GM18517 (cell line): ENCODE data around the gene PBX3.
A peak's percentile ranks its signal among the peaks of the same experiment; 100 is the strongest.

Experiments
- ATAC-seq: cut with Tn5 transposase; IDR thresholded peaks from one replicate; pipeline ENCODE4 v1.9.1; 2021; ENCODE audit warnings: mild to moderate bottlenecking, moderate library complexity; ENCODE audit not compliant: unreplicated experiment

Gene PBX3

DNA sequence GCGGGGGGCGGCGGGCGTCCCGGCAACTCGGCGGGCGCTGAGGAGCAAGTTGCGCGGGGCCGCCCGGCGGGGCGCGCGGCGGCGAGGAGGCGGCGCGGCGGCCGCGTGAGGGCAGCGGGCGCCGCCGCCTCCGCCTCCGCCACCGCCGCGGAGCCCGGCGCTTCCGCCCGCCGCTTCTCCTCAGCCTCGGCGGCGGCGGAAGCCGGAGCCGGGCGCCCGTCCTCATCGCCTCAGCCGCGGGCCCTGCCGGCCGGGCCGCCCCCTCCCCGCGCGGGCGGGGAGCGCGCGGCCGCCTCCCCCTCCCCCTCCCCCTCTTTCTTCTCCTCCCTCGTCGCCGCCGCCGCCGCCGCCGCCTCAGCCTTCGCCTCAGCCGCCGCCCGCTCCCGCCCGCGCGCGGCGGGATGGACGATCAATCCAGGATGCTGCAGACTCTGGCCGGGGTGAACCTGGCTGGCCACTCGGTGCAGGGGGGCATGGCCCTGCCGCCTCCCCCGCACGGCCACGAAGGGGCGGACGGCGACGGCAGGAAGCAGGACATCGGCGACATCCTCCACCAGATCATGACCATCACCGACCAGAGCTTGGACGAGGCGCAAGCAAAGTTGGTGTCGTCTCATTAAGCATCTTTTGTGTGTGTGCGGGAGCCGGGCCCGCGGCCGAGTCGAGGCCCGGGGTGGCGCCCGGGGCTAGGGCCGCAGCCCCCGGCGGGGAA, at the start of gene PBX3:
TSS of gene PBX3 (plus strand) at position 321 of the 712 bp plus-strand sequence.
- no peak for ATAC-seq

DNA sequence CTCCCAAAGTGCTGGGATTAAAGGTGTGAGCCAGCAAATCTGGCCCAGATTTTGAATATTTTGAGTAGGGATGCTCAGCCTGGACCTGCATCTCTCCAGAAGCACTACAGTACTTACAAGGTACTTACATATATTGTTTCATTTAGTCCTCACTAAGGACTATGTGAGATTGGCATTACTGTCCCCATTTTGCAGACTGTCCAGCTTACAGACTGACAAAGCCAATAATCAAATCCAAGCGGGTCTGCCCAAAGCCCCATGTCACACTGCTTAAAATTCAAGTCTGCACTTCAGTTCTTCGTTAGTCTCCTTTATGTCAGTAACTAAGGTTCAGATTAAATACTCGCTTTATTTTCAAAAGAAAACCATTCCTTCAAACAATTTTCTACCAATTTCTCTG, 47.3 kb upstream of the PBX3 start:
- ATAC-seq = no peak

DNA sequence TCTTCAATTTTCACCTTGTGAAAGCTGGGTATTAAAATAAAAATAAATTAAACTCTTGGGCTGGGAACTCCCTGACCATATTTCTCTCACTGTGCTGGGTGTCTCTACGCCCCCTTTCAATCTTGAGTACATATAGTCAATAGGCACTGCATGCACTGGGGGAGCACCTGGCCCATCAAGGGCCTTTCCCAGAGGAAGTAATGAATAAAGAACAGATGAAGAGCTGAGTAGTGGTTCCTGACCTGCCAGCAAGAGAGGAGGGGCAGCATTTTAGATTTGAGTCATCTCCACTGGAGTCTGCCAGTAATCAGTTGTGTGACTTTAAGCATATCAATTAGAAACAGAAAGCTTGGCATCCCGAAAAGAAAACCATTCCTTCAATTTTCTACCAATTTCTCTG, 46.4 kb upstream of the PBX3 start:
- ATAC-seq = peak; percentile 80

DNA sequence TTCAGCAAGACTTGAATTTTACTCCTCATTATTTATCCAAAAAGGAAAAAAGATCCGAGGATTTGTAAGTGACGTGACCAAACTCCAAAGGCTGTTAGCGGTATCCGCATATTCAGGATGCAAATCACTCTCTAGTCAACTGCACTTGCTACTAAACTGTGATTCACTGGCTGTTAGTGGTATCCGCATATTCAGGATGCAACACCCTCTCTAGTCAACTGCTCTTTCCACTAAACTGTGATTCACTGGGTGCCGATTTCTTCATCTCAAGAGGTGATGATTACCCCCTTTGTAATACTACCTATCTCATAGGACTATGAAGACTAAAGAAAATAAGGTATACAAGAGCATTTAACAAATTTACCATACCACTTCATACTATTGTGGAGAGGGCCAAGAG, 45.8 kb upstream of the PBX3 start:
- ATAC-seq = no peak

DNA sequence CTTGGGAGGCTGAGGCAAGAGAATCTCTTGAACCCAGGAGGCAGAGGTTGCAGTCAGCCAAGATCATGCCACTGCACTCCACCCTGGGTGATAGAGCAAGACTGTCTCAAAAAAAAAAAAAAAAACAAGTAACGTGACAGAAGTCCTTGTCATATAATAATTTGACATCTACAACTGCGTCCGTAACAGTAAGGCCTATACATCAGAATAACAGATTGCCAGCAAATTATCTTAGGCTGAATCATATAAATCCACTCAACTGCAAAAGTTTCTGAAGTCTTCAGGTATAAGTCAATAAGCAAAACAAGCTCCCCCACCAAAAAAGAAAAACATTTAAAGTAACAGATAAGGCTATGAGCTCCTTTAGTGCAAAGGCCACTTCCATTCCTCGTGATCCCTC, 43.5 kb upstream of the PBX3 start:
- no peak for ATAC-seq

- ATAC-seq = no peak
These were observed 41.3 kb upstream of the PBX3 start for GRCh38 chr9:125705893-125706292.

DNA sequence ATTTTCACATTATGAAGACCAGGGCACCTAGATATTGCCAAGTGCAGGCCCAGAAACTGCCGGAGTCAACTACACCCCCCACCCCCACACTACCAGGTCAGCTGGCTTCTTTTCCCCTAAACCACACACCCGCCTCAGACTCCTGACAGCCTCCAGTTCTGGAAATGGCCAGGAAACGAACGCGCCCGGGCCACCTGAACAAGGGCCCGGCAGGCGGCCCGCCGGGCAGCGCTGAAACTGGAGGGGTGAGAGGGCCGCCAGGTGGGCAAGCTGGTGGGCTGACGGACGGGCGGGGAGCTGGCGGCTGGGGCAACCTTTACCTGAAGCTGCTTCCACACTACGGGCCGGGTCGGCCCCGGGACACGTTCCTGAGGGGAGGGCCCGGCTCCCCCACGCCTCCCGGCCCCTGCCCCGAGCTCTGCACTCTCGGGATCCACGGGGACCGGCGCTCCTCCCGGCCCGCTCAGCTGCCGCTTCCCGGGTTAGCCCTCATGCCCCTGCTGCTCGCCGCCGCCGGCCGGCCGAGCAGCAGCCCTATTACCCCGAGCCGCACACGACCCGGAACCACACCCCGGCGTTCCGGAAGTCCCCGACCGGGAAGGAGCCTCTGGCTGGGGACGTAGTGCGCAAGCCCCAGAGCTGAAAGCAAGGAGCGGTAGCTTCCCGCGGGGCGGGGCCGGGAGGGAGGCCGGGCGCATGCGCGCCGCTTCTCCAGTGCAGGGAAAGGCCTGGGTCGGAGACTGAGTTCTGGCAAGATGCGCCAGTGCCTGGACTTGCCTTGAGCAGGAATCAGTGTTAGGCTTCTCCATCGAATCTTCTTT, 40.3 kb upstream of the PBX3 start, which contains the start of gene MAPKAP1:
TSS of gene MAPKAP1 (minus strand) at position 558 of the 821 bp plus-strand sequence. CDS start 34,634 bp downstream, outside the sequence.
- ATAC-seq = peak; percentile 81

DNA sequence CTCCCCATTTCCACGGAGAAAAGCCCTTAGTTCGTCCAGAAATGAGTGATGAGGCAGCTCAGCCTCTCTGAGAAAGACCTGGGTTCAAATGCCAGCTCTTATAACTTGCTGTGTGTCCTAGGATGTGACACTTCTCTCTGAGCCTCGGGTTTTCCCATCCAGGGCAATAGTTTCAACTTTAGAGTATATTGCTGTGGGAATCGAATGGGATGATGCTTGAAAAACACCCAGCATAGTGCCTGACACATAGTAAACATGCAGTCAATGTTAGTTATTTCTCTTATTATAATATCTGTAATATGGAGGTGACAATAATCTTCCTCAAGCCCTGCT, 39.7 kb upstream of the PBX3 start:
- ATAC-seq = no peak

GRCh38 chr9:125726456-125727132, 20.6 kb upstream of the PBX3 start:
- no peak for ATAC-seq

DNA sequence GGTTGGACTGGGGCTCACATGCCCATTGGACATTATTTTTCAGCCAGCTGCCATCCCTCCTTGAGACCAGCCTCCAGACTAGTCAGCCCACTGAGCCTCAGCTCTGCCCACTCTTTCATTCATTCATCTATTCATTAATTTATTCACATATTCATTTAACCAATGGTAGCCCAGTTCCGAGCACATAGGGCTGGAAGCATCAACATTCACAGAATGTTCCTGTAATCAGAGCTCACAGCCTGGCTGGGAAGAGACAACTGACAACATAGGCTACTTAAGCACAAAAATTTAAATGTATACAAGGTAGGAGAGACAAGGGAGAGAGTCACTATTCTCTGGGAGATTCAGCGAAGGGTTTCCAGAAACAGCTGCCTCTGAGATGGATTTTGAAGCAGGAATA, 17.0 kb upstream of the PBX3 start:
- no peak for ATAC-seq

DNA sequence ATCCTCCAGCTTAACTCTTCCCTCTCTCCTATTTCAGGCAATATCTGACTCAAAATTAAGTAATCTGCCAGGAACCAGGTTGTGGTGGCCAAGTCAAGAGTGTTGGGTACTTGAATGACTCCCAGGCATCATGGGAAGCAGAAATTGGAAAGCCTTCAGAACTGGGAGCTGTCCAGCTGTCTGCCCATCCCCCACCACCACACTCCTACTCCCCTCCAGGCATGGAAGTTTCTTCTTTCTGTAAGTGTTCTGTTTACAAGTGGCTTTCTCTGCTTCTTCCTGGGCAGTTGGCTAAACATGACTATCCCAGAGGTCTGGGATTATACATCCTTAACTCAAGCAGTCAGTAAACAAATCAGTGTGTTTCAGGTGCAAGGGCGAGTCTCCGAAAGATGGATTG, 14.6 kb upstream of the PBX3 start:
- no peak for ATAC-seq

DNA sequence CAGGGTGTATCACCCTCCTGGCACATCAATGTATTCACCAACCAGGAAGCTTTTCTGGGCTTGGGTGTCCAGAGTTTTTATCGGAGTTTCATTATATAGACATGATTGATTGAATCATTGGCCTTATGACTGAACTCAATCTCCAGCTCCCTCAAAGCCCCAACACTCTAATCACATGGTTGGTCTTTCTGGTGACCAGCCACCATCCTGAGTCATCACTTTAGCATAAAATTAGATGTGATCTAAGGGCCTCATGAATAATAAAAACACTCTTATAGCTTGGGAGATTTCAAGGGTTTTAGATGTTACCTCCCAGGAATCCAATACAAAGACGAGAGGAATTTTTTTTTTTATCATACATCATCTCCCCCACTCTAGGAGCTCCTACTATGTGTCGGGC, 7.7 kb upstream of the PBX3 start:
- no peak for ATAC-seq

- ATAC-seq = no peak
These were observed 4.5 kb upstream of the PBX3 start for GRCh38 chr9:125742657-125743056.

DNA sequence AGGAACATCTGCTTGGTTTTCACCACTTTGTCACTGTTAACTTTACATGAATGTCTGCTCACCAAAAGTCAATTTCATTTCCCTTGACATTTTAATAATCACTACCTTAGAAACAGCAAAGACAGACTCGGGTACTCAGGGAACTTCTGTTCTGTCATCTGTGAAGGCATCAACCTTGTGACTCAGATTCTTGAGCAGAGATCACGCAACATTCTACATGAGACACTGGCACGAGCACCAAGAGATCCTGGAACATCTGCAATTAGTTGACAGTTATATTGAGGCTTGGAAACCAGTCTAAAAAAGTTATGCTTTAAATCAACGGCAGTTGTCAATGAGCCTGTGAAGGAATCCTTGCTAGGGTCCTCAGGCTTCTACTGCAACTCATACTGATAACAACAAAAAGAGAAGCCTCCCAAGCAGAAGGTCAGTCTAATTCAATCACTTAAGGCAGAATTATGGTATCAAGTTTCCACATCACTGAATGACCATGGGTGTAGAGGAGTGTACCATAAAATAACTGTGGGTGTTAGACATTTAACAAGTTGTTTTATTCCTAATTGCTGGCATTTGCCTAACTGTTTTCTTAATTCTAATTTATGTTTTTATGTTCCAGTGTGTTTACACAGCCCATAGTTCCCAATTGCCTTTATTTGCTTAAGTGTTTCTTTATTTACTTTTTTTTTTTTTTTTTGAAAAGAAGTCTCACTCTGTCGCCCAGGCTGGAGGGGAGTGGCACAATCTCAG, 3.3 kb upstream of the PBX3 start:
- no peak for ATAC-seq

DNA sequence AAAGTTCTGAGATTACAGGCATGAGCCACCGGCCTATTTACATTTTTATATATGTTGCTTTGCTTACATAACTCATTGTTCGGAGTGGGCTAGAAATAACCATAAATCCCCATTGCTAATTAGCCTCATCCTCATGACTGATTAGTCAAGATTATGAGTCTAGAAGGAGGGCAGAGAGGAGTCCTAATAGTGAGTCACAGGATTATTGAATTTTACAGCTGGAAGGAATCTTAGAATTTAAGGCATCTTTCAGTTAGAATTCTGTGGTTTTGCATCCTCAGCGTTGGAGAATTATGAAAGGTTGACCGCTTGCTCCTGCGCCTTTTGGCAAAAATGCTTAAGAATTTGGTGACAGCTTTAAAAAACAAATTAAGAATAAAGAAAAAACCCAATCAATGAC, 2.6 kb upstream of the PBX3 start:
- ATAC-seq = no peak

GRCh38 chr9:125745018-125745417, 2.2 kb upstream of the PBX3 start:
- no peak for ATAC-seq

DNA sequence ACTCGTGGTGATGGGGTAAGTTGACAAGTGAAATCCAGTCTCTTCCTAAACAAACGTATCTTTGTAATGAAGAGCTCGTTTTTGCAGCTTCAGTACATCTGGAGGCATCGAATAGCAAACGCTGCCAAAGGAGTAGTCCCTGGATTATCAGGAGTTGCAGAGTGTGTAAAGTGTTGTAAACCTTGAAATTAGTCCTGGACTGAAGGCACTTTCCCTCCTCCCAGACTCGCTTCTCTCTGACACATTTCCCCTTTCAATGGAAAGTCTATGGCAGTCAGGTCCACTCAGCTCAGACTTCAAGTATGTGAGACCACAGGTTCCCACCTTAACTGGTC, 1.5 kb upstream of the PBX3 start:
- no peak for ATAC-seq

- ATAC-seq = peak; percentile 71
These were observed 978 bp upstream of the PBX3 start for GRCh38 chr9:125746017-125746773.

DNA sequence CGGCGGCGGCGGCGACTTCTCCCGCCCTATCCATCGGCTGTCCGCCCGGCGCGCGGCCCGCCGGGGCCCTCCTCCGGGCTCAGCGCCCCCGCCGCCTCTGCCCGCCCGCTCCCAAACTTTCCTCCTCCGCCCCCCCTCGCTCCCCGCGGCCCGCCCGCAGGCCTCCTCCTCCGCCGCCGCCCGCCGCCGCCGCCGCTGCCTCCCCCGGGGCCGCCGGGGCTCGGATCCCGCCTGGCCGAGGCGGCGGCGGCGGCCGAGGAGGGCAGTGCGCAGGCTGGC, 460 bp upstream of the PBX3 start:
- no peak for ATAC-seq

- no peak for ATAC-seq
These were observed 732 bp downstream of the PBX3 start for GRCh38 chr9:125747765-125748445.
